AG08396 (cell line): Measurements from ENCODE around the gene ACTL7B.
"Not testable (repeated sequence)": the region's sequence is repeated elsewhere in the genome, so short reads cannot be mapped to it uniquely, and the experiment has no call there.

Source experiments
- DNase-seq: peaks from one replicate; pipeline ENCODE4 v3.0.0; 2012; ENCODE audit warnings: low spot score, mixed read lengths

ACTL7B gene

GRCh38 chr9:108869092-108869725, 13.4 kb upstream of the ACTL7B start:
- peak; percentile 72 for DNase-seq

DNA sequence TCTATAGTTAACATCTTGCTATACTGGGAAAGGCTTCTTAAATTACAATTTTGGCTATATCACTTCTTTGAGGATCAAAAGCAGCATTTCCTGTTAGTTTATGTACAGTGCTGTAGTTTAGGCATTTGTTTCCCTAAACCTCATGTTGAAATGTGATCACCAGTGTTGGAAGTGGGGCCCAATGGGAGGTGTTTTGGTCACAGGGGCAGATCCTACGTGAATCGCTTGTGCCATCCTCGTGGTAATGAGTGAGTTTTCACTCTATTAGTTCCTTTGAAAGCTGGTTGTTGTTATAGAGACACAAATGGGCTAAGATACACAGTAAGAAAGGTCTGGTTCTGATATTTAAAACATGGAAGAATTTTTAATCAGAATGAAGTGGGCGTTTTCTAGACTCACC, 12.0 kb upstream of the ACTL7B start:
- no peak for DNase-seq

DNA sequence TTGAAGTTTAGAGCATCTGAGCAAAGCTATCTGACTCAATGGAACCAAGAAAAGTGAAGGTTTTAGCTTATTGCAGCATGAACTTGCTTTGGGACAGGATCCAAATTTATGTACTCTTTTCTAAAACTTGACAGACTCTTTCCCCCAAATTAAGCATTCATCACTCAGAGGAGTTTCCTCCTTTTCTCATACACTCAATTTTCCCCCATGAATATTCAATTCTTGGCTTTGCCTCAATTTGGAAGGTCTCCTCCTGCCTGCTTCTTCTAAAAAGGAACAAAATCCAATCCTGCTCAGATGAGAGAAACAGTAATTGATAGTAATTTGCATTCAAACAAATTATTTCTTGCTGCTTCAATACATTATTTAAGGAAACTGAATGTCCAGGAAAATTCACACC, 11.3 kb upstream of the ACTL7B start:
- DNase-seq, result no peak

DNA sequence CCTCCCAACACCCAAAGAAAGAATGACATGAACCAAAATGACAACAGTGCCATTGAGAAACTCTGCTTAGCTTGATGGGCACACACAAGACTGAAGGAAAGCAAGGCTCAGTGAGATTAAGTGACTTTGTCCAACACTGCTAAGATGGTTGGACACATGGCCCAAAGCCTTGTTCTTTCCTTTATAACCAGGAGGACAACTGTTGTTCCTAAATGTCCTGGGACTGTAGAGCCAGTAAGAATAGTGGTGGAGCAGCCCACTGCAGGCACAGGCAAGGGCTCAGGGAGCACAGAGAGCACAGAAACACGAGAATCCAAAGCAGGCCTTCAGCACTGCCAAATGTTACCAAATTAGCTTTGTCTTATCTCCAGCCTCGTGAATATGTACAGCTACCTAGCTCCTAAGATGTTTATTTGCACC, 10.2 kb upstream of the ACTL7B start:
- no peak for DNase-seq

DNA sequence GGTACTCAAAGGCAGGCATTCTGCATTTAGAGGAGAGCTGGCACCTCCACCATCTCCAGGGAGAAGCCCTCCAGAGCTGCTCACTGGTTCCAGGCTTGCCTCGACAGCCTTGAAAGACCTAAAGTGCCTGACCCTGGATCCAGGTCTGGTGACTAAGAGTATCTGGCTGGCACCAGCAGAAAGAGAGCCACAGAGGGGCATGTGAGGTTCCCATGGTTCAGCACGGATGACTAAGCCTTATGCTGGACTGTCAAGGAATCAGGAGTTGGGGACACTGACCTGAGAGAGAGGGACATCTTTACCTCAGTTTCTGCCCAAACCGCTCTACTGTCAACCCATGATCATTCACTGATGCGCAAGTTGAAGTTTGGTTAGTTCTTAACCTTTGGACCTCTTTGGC, 9.3 kb upstream of the ACTL7B start:
- no peak for DNase-seq

- DNase-seq, result no peak
Measured at GRCh38 chr9:108864446-108864845, 8.7 kb upstream of the ACTL7B start.

DNA sequence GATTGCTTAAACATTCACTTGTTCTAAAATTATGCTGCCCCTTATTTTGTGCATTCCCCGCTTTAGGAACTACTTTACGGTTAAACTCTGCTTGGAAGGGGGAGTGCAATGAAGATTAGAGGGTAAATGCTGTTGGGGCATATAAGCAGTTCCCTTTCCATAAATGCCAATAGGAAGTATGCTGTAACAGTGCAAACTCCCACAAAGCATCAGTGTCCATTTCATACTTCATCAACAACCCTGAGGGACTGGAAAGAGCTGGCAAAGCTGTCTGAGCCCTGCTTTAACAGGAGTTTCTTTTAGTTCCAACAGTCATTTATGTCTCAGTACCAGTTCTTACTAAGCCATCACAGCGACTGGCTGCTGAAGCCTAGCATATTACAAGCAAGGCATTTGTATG, 8.1 kb upstream of the ACTL7B start:
- DNase-seq, result no peak

- no peak for DNase-seq
Measured at GRCh38 chr9:108861997-108862396, 6.2 kb upstream of the ACTL7B start, which contains the start of gene ACTL7A. Gene ACTL7A, plus strand, starts transcription at chr9:108862266. Its CDS starts 57 bp downstream, at chr9:108862323.

DNA sequence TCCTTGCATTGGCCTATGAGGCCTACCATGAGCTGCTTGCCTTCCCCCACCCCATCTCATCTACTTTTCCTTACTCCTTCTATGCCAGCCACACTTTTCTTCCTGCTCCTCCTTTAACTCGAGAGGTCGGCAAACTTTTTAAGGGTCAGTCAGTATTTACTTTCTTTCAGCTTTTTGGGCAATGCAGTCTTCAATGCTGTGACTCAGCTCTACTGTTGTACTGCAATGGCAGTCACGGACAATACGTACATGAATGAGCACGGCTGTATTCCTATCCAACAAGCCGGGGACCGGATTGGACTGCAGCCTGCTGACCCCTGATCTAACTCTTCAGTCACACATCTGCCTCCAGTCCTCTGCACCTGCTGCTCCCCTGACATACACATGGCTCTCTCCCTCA, 5.7 kb upstream of the ACTL7B start:
- DNase-seq, result no peak

GRCh38 chr9:108860764-108861163, 5.0 kb upstream of the ACTL7B start:
- no peak for DNase-seq

DNA sequence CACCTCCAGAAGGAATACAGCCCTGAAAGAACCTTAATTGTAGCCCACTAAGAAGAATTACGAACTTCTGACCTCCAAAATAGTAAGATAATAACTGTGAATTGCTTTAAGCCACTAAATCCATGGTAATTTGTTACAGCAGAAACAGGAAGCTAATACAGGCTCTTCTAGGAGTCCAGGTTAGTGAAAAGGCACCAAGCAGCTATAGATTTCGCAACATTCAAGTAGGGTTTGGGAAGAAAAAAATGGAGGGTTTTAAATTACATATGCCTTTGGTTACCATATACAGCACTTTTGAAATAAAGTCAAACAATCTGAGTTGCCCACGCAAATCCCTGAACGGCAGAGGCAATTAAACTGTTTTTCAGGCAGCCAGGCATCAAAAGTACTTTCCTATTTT, 4.6 kb upstream of the ACTL7B start:
- DNase-seq, result no peak

- DNase-seq, result no peak
Measured at GRCh38 chr9:108859459-108860114, 3.8 kb upstream of the ACTL7B start.

DNA sequence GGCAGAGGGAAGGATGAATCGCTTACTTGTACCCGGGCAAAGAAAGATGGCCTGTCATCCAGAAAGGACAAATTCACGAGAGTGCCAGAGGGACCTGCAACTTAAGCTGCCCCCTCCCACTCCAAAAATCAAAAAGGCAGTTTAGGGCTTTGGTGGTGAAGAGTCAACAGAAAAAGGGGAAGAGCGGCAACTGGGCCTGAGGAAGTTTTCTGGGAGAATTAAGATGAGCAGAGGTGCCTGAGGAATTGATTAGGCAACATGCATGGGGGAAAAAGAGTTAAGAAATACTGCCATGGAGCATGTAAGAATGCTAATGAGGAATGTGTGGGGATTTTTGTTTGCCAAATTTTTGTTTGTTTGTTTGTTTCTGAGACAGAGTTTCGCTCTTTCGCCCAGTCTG, 1.8 kb upstream of the ACTL7B start:
- no peak for DNase-seq

DNA sequence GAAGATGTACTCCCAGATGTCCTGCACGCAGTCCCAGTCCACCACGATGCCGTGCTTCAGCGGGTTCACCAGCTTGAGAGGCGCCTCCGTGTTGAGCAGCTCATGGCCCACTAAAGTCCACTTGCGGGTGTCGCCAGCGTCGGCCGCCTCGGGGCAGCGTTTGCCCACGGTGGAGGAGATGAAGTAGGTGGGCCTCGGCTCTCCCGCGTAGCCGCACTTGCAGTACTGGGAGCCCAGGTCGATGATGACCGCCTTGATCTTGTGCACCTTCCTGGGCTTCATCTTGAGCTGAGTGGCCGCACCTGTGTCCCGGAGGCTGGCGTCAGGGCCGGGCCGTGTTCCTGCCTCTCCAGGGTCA, 278 bp downstream of the ACTL7B start:
- DNase-seq, result no peak

- no peak for DNase-seq
Measured at GRCh38 chr9:108854641-108855528, 901 bp downstream of the ACTL7B start.

DNA sequence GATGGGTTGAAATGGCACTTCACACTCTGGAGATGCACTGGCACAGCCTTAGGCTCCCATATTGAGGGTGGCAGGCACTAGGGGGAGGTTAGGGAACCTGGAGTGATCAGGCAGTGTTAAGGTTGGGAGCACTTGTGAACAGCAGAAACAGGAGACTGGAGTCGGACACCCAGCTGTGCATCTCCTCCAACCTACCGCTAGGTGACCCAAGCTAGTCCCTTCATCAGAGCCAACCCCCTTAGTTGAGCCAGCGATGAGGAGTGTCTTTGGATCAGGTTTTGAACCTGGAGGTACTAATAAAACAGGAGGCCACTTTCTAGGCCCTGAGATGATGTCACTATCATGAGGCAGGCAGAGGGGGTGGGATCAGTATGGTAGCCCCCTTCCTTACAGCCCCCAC, 1.7 kb downstream of the ACTL7B start:
- no peak for DNase-seq

- DNase-seq, result no peak
Measured at GRCh38 chr9:108852079-108852478, 3.7 kb downstream of the ACTL7B start.

GRCh38 chr9:108851138-108851537, 4.6 kb downstream of the ACTL7B start:
- DNase-seq, result no peak

GRCh38 chr9:108850293-108850897, 5.4 kb downstream of the ACTL7B start:
- DNase-seq, result no peak

DNA sequence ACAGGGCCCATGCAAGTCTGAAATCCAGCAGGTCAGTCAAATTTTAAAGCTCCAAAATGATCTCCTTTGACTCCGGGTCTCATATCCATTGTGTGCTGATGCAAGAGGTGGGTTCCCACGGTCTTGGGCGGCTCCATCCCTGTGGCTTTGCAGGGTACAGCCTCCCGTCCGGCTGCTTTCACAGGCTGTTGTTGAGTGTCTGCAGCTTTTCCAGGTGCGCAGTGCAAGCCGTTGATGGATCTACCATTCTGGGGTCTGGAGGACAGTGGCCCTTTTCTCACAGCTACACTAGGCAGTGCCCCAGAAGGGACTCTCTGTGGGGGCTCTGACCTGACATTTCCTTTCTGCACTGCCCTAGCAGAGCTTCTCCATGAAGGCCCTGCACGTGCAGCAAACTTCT, 7.5 kb downstream of the ACTL7B start:
- DNase-seq, result not testable (repeated sequence)

DNA sequence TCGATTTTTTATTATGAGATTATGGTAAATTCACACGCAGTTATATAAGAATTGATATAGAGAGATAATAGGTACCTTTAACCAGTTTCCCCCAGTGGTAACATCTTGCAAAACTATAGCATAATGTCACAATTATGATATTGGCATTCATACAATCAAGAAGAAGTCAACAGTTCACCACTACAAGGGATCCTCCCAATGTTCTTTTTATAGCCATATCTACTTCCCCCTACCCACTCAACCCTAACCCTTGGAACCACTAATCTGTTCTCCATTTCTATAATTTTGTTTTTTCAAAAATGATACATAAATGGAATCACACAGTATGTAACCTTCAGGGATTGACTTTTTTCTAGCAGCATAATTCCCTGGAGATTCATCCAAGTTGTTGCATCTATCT, 9.8 kb downstream of the ACTL7B start:
- DNase-seq, result no peak

DNA sequence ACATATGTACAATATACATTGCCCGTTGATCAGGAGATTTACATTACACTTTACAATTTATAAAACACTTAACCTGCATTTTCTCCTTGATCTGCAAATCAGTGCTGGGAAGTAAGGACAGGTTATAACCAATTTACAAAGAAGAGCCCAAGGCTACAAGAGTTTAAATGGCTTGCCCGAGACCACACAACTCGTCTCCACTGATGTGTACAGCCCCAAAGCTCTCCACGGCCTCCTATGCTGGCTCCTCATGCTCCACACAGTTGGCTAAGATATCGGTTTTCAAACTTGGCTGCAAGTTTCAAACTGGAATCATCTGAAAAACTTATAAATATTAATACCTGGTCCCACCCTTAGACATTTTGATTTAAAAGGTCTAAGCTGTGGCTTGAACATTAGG, 10.3 kb downstream of the ACTL7B start:
- no peak for DNase-seq

- no peak for DNase-seq
Measured at GRCh38 chr9:108844856-108845255, 10.9 kb downstream of the ACTL7B start.
